Activated T-cell treated with anti-CD3 and anti-CD28 coated beads for 4 hours (primary cell): ENCODE results near the gene NCK1.

Experiments
- DNase-seq: peaks from one replicate; pipeline ENCODE4 v3.0.0-alpha.2; 2020

The NCK1 gene

DNA sequence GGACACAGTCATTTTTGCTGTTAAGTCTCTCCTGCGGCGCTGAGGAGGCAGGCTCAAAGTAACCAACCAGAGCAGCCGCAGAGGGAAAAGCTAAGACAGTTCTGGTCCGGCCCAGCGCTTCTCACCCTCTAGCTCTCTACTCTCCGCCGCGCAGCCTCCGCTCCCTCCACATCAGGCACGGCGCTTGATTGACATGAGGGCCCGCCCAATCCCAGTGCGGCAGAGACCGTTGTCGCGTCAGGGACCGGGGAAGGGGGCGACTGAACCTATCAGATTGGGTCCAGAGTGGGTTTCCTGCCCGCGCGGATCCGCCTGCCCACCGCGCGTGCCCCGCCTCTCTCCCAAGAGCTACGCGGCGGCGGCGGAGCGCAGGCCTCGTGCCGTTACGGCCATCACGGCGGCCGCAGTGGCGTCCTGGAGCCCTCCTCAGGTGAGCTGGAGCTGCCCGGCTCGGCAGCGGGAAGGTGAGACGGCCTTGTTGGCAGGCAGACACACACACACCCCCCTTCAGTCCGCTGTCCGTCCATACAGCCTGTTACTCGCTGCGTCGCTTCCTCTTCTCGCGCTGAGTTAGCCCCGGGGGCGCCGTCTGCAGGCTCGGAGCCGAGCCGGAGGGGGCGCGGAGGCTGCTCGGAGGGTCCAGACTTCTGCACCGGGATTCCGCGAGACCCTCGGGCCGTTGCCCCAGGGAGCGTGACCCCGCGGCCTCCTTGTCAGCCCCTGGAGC, at the start of gene NCK1:
Gene NCK1 (plus strand): TSS at position 319 of the 727 bp plus-strand sequence. CDS start 65,794 bp downstream, outside the sequence.
- DNase-seq, result peak; percentile 95

DNA sequence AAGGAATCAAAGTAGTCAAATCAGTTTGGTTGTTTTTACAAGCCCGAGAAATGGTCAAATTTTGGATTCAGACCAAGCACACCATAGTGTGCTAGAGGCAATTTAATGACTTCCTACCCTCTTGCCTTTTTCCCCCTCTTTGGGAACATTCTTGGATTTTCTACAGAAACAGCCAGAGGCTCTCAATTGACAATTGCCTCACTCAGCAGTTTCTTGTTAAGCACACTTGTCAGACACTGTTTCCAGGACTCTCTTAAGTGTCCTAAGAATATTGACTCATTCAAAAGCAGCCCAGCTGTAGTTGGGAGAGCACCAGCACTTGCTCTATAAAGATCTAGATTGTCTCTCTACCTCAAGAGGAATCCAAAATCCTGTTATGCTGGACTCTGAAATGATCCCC, 44.6 kb upstream of the NCK1 start:
- DNase-seq, result no peak

DNA sequence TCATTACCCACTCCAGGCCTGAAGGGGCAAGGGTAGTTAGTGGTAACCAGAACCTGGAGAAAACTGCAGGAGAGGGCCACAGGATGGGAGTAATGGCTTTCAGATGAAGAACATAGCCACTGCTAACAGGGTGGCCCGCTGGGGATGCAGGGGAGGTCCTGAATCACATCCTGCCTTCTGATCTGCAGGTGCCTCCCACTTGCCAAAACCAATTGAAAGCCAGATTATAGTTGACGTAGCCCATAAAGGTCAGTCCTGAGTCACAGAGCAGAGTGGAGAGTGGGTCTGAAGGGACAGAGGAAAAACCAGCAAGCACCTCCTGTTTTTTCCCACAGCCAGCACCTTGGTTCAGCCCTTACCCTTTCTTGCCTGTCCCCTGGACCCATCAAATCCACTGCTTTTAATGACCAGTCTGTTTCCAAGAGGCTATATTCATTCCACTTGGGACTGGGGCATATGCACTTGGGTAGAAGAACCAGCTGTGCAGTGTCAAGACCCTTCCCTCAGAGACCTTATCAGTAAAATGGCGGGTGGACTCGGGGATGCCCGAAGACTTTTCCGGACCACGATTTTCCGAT, 43.7 kb upstream of the NCK1 start:
- DNase-seq, result peak; percentile 12

DNA sequence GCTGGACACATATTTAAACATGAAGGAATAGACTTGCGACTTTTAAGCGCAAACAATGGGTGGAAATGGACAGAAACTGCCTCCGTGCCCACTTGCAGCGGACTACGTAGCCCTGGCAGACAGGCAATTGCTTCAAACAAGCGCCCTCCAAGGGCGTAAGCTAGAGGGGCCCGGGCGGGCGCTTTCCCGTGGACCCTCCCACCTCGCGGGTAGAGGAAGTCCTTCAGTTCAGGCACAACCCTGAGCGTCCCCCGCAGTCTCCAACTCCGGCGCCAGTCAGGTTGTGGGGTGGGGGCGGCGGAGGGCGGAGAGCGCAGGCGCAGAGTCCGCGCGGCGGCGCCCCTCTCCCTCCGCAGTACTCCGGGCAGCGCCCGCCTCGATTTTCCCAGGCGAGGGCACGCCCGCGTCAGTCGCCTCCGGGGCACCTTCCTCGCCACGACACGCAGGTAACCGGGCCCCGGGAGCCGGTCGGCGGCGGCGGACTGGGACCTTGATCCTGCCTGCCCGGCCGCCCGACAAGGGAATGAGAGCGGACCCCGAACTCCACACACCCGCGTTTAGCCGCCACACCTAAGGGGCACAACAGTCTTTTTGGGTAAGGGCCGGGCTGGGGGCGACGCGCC, 43.1 kb upstream of the NCK1 start, which contains the start of gene SLC35G2:
Gene SLC35G2 (plus strand): TSS at position 358 of the 623 bp plus-strand sequence. CDS start 35,335 bp downstream, outside the sequence.
- peak; percentile 19 for DNase-seq

DNA sequence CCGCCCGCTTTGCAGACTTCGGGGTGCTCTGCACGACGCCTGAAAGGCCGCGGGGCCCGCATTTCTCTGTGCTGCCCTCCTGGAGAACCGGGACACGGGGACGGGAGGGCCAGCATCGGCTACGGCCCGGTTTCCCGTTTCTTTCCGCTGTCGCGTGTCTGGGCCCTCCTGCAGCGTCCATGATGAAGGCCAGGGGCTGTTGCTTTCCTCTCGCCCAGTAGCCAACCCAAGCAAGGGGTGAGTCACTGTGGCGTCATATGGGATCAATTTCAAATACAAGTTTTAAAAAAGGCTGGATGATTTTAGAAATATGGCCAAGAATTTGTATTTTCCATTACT, 42.6 kb upstream of the NCK1 start:
- peak; percentile 11 for DNase-seq

DNA sequence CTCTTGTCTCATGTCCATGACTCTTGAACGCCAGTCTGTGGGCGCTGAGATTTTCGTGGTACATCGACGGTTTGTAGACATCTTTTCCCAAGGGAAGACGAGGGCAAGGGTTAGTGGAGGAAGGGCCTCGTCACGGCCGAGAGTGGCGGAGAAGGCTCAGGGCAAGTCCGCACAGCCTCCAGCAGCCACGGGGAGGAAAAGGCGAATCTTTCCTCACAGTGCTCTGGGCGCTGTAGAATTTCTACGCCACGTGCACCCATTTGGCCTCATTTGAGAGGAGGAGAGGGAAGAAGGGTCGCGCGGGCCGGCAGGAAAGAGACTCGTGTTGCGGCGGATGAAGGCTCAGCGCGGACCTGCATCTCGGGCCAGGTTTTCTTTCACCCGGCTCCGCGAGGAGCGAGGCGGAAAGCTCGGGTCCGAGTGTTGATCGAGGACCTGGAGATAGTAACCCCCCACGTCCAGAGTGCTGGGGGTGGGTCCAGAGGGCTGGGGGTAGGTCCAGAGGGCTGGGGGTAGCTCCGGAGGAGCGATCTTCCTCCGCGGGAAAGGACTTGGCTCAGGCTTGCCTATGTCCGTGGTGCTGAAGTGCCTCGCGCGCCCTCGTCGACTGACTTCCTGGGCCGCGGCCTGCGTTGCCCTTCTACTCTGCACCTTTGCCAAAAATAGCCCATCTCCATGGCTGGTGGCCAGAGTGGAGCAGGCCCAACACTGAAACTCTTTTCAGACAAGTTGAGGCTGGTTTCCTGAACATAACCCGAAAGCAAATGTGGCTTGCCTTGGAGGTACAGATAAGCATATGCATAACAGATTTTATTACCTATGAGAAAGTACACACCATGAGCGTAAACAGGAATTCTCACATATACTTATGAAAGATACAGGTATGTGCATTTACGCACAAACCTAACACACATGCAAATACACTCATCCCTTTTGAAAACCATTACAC, 42.0 kb upstream of the NCK1 start:
- no peak for DNase-seq

DNA sequence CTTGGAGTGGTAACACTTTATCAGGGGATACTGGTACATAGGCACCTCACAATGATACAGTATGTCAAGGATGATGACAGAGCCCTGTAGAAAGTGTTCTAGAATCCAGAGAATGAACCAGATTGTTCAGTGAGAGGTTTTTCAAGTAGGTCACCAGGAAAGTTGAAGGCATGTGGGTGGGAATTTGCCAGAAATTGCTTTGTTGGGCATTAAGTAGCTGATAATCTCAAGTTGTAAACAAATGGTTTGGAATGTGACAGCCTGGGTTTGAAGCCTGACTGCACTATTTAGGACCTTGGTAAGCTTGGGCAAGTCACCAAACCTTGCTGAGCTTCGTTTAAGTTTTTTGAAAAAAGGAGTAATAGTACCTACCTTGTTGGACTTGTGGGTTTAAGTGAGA, 30.5 kb upstream of the NCK1 start:
- no peak for DNase-seq

DNA sequence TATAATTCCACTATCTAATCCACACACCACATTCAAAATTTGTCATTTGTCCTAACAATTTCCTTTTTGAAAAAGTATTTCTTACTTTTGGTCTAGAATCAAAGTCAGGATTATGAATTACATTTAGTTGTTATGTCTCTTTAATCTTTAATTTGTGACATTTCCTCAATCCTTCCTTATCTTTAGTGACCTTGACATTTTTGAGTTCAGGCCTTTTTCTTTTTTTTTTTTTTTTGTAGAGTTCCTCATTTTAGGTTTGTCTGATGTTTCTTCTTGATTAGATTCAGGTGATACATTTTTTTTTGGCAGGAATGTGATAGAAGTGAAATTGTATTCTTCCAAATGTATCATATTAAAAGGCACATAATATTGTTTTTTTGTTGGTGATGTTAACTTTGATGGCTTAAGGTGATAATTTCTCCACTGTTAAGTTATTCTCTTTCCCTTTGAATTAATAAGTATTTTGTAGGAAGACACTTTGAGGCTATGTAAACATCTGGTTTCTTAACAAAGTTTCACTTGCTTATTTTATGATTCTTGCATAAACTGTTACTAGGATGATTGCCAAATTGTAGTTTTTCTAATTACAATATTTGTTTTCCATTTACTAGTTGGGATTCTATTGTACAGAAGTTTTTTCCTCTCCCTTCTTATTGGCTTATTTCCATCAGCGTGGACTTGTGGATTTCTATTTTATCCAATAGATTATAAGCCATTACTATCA, 26.8 kb upstream of the NCK1 start:
- no peak for DNase-seq

DNA sequence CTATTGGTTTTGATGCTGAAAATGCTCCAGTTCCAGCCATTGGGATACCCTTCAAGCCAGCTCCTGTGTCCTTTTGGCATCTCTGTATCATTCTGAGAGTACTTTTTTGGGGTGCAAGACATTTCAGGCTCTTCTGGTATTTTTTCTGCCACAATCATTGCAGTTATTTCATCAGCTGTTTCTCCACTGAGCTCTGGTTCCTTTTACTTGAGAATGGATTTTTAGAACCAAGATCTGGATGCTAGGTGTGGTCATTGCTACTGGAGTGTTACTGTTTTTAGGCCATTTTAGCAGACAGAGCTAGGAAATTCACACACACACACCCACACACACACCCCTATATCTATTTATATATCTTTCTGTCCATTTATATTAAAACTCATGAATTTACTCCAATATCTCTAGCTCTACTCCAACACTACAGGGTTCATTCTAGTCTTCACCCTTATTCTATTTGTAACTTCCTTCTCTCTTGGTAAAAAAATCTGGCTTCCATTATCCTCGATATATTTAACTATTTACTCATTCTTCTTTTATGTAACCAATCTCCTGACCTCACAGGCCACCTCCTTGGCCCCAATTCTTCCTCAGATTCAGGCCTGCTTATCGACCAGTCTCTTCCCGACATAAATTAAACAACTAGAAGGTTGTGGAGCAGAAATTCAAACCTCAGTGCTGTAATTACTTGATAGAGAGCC, 26.0 kb upstream of the NCK1 start:
- no peak for DNase-seq

DNA sequence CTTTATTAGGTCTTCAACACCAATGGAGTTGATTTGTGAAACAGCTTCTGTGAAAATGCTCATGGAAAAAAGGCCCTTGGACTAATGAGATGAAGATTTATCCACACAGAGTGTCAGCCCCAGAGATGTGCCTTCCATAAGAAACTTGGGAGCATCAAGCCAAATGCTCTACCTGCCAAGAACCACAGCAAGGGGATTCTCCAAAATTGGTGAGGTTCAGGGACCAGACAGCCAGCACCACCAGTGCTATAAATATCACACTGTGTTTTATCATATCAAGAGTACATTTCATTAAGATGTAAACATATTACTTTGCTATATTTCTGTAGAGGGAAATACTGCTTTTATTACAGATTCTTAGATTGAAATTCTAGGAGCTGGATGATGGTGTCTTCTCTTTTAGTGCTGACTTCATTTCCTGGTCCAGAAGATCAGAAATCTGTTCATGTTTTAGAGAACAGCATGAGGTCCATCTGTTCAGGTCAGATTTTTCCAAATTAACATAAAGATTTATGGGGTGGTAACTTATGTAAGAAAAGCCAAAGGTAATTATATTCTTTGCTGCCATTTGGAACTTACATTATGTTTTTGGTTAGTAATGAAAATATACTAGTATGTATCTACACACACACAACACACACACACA, 25.4 kb upstream of the NCK1 start:
- DNase-seq, result no peak

DNA sequence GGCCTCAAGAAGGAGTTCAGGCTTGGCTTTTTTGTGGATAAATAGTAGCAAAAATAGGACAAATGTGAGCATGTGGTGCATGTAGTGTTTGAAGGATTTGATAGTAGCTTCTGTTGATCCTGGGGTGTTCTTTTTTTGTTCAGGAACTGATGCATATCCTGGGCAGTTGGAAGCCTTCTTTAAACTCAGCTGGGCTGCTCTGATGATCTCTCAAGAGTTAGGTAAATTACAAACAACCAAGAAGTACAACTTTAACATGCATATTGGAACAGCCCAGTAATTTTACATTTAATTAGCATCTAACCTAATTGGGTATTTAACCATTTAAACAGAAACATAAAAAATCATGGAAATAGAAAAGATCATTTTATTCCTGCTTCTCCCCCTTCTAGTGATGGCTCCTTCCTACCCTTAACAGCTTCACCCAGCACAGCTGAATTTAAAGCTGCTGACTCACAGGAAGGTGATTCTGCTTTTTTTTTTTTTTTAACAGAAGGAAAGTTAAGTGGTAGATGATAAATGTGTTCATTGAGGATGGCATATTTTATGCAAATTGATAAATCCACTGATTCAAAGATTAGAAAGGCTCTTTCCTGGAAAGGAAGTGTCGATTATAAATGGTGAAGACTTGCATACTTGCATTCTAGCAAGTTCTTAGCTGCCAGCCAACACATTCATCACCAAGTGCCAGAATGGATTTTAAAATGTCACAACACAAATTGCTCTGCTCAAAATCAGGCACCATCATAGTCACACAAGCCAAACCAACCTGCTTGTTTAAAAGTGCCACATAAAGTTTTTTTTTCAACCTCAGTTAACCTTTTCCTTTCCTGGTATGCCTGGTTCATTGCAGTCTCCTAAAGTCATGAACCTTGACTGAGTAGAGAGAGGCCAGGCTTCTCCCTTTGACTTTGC, 23.1 kb upstream of the NCK1 start:
- no peak for DNase-seq

DNA sequence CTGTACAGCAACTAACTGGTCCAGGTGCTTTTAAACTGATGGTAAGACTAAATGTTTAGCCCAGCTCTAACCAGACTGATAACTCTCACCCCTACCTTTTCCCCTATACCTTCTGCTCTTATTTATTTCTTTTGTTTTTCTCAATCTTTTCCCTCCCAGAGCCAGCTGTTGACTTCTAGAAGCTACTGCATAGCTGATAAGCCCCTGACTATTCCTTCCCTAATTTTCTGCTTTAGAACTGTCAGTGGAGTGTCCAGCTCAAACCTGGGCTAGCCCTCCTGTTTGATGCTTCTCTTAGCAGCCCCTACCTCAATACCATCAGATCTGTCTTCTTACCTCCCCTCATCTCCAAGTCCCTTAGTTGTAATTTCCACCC, 22.5 kb upstream of the NCK1 start:
- no peak for DNase-seq

DNA sequence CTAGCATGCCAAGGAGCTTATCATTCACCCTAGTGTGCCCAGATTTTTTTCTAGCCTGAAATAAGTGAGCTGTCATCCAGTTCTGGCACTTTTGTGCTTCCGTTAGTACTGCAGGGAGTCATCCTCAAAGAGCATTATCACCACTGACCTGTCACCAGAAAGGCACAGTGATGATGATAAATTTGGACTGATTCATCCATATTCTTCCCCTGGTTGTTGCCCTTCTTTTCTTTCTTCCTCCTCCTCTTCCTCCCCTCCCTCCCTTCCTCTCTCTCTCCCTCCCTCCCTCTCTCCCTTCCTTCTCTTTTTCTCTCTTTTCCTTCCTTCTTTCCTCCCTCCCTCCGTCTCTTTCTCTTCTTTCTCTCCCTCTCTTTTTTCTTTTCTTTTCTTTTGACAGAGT, 21.8 kb upstream of the NCK1 start:
- no peak for DNase-seq

DNA sequence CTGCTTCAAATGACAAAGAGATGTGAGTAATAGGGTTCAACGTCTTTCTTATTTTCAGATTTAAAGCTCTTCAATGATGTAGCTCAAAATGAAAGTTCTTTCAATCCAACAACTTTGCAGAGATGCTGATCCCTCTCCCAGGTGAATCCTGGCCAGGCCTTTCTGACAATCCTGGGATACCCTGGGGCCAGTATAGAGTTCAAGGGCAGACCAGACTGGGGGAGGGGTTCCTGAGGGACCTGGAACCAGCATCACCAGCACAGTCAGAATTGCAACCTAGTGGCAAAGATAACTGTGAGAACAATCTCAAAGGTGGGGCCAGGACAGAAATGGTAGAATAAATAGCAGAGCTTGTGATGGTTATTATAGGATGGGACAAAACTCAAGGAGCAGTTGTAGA, 19.7 kb upstream of the NCK1 start:
- no peak for DNase-seq

DNA sequence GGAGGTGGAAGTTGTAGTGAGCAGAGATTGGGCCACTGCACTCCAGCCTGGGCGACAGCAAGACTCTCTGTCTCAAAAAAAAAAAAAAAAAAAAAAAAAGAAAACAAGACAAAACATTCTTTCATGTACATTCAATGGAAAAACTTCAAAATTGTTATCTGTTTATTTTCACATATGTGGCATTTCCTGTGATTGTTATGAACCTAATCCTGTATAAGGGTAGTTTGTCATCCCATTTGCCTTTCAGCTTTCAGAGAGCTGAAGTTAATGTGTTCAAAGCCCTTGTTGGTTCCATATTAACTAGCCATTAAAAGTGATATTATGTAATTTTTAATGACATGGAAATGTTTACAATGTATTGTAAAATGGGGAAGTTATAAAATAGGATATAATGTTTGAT, 17.3 kb upstream of the NCK1 start:
- DNase-seq, result no peak

DNA sequence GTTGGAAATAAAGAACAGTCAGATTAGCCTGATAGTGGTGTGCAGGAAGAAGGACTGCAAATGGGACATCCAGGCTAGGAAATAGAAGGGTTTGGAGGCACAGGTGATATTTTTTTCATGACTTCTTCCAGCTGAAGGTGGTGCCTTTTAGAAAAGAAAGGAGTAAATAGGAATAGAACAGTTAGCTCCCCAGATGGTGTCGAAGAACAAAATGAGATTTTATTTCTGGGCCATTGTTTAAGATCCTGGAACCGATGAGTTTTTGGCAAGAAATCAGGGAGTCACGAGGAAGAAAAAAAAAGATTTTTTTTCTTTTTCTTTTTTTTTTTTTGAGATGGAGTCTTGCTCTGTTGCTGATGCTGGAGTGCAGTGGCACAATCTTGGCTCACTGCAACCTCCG, 9.8 kb upstream of the NCK1 start:
- DNase-seq, result no peak

DNA sequence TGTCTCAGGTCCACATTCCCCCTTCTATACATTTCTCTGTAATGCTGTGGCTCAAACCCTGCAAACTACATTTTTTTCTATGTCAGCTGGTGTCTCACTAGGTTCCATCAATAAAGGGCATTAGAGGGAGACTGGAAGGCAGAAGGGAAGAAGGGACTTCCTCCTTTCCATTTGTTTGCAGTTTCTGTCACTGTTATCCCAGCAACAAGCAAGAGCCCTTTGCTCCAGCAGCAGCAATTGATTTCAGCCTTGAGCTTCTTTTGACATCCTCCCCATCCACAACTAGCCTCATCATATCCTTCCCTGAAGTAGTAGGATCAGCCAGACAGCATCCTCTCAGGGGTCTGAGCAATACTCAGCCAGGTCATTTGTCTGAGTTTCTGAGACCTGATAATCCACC, 5.3 kb upstream of the NCK1 start:
- no peak for DNase-seq

DNA sequence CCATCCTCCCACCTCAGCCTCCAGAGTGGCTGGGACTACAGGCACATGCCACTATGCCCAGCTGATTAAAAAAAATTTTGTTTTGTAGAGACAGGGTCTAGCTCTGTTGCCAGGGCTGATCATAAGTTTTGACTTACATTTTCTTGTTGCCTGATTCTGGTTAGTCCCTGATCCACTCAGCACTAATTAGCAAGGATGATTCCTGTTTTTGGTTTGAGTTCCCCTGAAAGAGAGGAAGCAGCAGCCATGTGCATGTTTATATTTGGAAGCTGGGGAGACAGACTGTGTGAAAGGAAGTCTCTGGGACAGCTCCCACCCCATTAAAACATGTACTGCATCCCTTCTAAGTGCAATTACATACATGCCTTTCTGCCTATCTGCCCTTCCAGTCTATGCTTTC, 3.6 kb upstream of the NCK1 start:
- no peak for DNase-seq

DNA sequence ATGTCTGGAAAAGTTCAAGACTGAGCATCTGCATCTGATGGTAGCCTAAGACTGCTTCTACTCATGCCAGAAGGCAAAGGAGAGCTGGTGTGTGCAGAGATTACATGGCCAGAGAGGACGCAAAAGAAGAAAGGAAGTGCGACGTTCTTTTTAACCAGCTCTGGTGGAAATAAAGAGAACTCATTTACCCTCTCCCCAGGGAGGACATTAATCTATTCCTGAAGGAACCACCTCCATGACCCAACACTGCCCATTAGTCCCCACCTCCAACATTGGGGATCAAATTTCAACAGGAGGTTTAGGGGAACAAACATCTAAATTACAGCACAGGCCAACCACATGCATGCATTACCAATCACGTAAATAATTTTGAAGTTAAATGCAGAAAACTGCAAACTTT, 1.5 kb upstream of the NCK1 start:
- DNase-seq, result no peak

DNA sequence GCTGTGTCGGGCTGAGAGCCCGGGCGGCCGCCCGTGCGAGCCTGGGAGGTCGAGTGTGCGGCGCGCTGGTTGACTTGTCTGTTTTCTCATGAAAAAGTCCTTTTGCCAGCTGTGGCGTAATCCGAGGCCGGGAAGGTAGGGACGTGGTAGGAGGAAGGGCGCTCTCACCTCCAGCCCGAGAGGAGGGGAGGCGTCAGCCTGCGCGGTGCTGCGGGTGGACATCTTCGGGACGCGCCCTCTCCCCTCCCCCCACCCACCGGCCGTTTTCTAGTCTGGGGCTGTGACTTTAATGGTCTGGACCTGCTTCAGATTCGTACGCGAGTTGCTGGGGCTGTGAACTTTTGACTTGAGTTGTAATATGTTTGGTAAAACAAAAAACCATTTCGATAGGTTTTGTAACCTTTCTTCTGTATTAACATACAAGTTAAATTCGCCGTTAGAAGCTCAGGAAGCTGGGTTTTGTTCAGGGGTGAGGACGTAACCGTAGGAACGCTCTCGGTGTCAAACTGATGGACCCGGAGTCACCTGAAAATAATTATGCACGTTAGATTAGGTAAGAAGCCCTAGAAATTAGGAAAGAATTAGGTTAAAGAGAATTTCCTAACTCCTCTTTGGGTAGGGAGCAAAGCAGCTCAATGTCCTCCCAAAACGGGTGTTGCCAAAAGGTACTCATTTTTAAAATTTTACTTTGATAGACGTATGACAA, 762 bp downstream of the NCK1 start:
- no peak for DNase-seq
